SHP77 treated with DMSO at 0.1 percent for 48 hours (cell line): ENCODE results near the gene SLC27A5.
"Not testable (repeated sequence)": the region's sequence is repeated elsewhere in the genome, so short reads cannot be mapped to it uniquely, and the experiment has no call there.

ENCODE experiments used
- DNase-seq: peaks from one replicate; lab custom pipeline; 2025; lab: John Stamatoyannopoulos, UW

The SLC27A5 gene

DNA sequence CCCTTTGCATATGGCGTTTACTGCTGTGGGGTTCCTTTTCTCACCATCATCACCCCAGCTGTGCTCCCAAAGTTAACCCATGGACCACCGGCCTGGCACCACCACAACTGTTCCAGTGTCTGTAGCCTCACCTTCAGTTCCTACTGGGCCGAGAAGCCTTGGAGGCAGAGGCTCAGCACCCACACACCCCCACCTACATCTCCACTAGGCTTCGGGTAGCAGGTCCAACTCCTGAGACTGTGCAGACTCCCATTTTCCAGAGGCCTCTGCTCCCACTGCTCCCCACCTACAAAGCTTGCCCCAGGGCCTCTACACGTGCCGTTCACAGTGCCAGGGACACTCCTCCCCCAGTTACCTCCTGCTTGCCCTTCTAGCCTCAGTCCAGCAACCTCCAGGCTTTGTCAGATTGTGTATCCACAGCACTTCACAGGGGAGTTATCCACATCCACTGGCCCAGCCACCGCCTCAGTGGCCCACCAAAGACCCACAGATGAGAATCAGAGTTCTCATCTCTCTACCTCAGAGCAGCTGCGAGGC is 14.1 kb downstream of the SLC27A5 start:
- DNase-seq, result no peak

DNA sequence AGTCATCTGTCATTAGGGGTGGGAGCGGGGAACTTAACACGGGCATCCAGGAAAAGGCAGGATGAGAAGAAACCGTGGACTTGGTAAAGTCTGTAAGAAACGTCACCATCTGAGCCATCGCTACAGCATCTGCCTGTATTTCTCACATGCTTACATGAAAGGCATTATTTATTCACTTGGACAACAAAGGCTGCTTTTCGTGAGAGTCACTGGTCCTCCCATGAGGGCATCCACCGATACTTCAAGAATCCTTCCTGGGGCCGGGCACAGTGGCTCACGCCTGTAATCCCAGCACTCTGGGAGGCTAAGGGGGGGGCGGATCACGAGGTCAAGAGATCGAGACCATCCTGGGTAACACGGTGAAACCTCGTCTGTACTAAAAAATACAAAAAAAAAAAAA is 19.5 kb downstream of the SLC27A5 start:
- DNase-seq, result no peak

DNA sequence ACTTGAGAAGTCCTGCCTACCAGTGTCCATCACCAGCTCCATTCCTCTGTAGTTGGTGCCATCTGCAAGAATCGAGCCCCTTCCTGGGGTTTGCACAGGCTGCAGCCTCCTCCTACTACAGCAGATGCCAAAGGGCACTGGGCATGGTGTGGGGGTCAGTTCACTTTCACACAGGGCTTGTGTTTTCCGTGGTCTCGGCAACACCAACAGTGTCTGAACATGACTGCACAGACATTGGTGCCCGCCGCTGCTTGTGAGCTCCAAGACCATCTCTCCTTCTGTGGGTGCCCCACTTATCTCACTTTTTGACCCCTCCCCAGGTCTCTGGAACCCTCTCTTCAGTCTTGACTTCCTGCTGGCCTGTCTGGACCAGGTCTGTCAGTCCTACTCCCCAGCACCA is 20.4 kb downstream of the SLC27A5 start:
- DNase-seq, result no peak

DNA sequence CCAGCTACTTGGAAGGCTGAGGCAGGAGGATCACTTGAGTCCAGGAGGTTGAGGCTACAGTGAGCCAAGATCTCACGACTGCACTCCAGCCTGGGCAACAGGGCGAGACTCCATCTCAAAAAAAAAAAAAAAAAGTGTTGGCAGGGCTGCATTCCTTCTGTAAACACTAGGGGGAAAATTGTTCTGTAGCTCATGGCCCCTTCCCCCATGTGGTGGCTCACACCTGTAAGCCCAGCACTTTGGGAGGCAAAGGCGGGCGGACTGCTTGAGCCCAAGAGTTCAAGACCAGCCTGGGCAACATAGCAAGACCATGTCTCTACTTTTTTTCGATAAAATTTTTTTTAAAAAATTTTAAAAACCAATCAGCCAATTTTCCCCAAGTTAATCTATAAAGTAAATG is 27.4 kb downstream of the SLC27A5 start:
- DNase-seq, result not testable (repeated sequence)

DNA sequence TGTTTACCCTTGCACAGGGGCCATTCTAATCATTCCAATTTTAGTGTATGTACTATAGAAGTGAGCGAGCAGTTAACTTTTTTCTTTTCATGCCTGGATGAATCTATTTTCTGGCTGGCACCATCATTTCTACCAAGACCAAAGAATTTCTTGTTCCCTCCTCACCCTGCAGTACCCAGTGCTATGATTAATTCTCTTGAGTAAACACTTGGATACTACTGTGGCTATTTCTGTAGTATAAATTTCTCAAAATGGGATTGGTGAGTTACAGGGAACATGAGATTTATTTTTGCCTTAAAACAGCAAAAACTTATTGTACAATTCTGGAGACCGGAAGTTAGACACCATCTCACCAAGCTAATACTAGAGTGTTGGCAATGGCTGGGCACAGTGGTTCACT is 28.0 kb downstream of the SLC27A5 start:
- no peak for DNase-seq

DNA sequence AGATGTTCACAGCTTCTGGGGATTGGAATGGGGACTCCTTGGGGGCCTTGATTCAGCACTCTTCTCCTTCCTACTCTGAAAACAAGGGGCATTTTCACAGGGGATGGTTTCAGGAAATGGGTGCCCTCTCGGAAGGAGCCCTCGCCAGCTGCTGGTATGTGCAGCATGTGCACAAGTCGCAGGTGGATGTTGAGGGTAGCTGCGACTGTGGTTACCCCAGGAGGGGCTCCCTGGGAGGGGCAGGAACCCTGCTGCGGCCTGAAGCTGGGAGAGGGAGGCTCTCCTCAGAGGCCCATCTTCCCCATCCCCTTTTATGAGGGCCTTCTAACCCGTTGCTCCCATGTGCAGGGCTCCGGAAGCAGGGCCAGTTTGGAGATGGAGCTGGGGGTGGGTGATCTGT is 29.4 kb downstream of the SLC27A5 start:
- DNase-seq, result no peak

DNA sequence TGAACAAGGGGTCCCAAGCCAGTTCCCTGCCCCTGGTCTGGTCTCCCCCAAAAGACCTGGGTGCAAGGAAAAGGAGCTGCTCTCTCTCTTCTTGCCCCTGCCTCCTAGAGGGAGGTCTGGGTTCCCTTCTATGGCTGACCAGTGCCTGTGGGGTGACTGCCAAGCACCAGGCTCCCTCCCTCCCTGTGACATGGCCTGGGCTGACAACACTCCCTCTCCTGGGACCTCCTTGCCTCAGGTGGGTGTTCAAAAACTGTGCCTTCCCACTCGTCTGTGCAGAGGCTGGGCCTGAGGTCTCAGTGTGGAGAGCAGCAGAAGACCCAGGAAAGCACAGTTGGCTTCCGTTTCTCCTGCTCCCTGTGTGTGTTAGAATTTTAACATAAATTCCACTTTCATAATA is 31.0 kb downstream of the SLC27A5 start:
- no peak for DNase-seq

DNA sequence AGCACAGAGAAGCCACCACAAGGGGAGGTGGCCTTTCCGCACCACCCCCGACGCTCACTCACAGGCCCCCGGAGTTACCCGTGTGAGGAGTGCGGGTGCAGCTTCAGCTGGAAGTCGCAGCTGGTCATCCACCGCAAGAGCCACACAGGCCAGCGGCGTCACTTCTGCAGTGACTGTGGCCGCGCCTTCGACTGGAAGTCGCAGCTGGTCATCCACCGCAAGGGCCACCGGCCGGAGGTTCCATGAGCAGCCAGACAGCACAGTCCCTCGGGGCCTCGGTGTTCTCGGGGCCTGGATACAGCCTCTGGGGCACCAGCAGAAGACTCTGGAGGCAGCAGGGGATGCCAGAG is 31.3 kb downstream of the SLC27A5 start:
- DNase-seq, result no peak

DNA sequence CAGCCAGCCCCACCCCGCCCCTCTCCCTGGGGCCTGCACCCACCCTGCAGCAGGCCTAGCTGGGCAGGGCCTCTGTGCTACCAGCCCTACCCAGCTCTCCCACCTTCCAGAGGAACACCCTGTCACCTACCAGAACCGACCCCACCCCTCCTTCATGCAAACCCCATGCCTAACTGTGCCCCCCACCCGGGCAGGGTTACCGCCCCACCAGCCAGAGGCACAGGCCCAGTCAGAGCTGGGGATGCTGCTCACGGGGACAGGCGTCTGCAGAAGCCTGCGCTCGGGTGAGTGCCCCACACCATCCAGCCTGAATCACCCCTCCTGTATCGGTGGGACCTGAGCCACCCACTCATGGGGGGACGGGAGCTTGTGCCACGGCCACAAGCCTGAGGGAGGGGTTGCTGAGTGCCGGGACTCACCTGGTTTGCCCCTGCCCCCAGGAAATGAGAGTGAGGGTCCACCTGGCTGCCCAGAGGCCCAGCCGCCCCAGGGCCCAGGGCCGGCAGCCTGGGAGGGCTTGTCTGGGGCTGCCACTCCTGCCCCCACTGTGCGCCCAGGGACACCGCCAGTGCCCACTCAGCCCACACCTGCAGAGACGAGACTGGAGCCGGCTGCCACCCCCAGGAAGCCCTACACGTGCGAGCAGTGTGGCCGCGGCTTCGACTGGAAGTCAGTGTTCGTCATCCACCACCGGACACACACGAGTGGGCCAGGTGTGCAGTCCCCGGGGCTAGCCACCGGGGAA is 31.9 kb downstream of the SLC27A5 start:
- DNase-seq, result no peak

DNA sequence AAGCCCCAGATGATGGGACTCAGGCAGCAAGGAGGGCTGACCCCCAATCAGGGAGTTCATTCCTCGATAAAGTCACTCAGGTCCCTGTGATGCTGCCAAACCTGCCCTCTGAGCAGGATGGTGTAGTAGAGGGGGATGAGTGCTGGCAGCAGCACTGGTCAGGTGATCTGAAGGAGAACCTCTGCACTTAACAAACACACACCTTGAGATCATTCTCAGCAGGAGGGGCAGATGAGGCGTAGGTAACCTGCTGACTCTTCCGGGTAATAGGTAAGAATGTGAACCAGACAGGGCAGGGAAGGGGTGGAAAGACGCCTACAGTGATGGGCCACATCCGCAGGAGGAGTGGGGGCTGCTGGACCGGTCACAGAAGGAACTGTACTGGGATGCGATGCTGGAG is 32.5 kb downstream of the SLC27A5 start:
- no peak for DNase-seq

DNA sequence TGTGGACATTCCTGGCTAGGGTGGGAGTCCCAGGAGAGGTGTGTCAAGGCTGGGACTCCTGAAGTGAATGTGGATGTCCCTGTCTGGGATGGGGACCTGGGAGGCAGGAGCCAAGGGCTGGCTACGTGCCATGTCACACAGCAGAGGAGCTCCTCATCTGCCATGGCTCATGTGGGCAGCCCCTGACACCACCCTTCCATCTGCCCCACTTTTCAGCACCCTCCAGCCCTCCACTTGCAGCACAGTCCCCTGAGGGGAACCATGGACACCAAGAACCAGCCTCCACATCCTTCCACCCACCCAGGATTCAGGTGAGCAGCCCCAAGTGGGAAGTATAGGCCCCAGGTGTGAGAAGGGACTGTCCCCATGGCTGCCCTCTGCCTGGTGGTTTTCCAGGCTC is 33.9 kb downstream of the SLC27A5 start:
- no peak for DNase-seq

DNA sequence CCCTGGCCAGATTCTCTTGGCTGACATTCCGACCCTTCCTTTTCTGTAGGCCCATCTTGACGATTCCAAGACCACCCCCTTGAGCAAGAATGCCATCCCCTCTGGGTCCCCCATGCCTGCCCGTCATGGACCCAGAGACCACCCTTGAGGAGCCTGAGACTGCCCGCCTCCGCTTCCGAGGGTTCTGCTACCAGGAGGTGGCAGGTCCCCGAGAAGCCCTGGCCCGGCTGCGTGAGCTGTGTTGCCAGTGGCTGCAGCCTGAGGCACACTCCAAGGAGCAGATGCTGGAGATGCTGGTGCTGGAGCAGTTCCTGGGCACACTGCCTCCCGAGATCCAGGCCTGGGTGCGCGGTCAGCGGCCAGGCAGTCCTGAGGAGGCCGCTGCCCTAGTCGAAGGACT is 34.7 kb downstream of the SLC27A5 start:
- no peak for DNase-seq

DNA sequence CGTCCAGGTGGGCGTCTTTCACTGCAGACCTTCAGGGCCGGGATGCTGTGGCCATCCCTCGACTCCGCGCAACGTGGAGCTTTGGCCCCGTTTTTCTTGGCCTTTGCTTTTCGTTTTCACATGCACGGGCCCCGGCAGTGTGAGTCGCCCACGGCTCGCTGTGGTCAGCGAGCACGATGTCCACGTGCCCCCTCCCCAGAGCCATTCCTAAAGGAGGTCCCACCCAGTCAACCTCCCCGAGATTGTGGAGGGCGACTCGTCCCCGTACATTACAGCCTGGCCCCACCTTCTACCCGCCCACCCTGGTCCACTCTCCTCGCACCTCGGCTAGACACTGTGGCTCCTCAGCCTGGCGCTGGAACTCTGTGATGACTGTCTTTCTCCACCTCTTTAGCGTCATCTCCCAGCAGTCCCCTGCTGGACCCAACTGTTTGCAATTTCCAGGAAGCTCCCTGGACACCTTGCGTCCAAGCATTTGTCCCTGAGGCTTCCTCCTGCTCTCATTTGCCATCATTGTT is 35.2 kb downstream of the SLC27A5 start:
- no peak for DNase-seq

DNA sequence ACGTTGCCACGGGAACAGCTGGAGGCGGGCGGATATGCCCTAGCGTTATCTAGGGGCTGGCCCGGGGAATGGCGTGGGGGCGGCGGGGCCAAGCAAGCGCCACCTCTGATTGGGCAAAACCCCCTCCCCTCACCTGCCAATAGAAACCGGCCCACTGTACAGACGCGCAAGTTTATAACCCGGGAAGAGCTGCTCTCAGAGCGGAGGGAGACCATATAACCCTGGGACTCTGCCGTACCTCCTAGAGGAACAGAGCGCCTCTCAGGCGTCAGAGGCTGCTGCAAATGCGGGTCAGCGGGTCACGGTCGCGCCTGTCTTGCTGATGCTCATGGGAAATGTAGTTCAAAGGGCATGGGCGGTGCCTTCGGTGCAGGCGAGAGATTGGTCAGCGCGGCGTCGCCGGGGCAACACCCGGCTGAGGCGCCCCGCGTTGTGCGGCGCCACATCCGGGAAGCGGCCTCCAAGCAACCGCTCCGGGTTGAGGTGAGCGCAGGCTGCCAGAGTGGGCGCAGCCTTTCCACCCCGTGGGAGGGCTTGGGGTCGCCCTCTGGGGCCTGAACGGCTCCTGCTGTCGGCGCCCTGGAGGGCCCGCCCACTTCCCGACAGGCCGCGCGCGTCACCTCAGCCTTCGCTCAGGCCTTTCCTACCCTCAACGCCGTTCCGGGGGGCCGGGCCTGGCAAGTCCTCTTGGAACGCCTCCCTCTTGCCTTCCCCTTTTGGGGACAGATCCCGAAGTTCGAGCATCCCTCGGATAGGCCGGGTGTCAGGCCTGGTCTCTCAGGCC is 35.9 kb downstream of the SLC27A5 start, which contains the start of gene ZNF446:
ZNF446 (plus strand) TSS at position 639 of the 784 bp plus-strand sequence. CDS start 867 bp downstream, outside the sequence.
- DNase-seq, result peak; percentile 91

DNA sequence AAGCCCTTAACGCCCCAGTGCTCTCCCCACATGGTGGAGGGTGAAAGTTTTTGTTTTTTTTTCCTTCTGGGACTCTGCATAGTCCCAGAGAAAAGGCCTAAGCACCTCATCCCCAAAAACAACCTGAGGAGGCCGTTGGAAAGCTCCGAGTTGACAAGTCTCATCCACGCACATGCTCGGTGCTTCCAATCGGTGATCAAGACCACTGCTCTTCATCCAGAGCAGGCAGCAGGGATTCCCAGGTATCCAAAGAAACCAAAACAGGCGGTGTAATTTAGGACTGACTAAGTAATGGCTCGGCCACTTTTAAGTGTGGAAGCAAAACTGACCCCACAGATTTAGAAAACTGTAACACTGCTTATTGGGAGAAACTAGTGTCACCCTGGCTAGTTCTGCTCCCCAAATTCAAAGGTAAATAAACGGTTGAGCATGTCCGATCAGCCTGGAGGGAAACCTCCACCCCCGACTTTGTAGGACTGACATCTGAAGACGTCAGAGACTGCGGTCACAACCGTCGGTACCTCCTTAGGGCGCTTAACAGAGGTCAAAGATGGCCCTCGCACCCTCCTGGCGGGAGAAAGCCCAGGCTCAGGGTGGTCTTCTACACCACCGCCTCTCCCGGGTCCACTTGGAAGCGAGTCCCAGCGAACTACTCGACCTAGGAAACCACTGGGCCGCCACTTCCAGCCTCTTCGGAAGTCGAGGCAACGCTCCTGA is 36.6 kb downstream of the SLC27A5 start:
- DNase-seq, result no peak

DNA sequence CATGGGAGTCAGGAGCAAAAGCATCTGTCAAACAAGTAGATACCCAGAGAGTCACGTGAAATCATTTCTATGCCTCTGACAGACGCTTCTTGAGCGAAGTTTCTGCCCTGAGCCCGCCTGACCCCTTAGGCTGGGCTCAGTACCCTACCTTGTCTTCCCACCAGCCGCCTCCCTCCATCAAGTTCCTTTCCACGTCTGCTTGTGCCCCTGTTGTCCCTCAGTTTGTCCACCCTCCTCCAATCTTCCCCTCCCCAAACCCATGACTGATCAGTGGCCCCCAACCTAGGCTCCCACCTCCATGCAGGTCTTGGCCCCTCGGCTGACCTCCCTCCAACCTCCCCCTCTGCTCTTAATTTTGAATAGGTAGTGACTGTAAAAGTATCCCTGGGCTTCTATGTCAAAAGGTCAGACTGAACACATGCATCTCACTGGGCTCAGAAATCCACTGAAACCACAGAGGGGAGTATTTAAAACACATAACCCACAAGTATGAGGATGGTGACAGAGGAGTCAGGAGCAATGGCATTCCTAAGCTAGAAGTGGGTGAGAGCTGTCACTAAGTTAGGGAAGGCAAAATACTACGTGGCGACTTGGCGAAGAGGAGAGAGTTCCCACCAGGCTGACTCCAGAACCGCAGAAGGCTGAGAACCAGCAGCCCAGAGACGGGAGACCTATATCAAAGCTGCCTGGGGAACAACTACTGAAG is 37.3 kb downstream of the SLC27A5 start:
- no peak for DNase-seq

DNA sequence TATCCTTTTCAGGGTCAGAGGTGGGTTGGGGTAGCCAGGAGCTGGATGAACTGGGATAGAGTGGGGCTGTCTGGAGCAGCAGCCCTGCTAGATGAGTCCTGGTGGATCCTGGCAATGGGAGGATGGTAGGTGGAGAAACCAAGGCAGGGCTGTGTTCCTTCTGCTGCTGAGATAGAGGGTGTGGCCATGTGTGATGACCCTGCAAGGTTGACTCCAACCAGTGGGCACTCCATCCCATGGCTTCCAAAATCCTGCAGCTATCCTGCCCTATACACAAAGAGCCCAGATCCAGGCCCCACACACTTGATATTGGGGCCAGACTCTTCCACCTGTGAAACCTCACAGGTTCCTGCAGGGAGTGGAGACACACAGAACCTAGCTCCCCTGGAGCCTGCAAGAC is 38.0 kb downstream of the SLC27A5 start:
- DNase-seq, result no peak

DNA sequence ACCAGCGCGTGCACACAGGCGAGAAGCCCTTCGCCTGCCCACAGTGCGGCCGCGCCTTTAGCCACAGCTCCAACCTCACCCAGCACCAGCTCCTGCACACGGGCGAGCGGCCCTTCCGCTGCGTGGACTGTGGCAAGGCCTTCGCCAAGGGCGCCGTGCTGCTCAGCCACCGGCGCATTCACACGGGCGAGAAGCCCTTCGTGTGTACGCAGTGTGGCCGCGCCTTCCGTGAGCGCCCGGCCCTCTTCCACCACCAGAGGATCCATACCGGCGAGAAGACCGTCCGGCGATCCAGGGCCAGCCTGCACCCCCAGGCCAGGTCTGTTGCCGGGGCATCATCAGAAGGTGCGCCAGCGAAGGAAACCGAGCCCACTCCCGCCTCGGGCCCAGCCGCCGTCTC is 40.1 kb downstream of the SLC27A5 start:
- DNase-seq, result no peak

DNA sequence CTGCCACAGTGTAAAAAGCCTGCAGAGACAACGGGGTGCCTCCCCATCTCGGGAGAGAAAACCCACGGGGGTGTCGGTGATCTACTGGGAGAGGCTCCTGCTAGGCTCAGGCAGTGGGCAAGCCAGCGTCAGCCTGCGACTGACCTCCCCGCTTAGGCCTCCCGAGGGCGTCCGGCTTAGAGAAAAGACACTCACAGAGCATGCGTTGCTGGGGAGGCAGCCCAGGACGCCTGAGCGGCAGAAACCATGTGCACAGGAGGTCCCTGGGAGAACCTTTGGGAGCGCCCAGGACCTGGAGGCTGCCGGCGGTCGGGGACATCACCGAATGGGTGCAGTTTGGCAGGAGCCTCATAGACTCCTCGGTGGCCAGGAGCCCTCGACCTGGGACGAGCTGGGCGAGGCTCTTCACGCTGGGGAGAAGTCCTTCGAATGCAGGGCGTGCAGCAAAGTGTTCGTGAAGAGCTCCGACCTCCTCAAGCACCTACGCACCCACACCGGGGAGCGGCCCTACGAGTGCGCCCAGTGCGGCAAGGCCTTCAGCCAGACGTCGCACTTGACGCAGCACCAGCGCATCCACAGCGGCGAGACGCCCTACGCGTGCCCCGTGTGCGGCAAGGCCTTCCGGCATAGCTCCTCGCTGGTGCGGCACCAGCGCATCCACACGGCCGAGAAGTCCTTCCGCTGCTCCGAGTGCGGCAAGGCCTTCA is 40.8 kb downstream of the SLC27A5 start:
- DNase-seq, result not testable (repeated sequence)

DNA sequence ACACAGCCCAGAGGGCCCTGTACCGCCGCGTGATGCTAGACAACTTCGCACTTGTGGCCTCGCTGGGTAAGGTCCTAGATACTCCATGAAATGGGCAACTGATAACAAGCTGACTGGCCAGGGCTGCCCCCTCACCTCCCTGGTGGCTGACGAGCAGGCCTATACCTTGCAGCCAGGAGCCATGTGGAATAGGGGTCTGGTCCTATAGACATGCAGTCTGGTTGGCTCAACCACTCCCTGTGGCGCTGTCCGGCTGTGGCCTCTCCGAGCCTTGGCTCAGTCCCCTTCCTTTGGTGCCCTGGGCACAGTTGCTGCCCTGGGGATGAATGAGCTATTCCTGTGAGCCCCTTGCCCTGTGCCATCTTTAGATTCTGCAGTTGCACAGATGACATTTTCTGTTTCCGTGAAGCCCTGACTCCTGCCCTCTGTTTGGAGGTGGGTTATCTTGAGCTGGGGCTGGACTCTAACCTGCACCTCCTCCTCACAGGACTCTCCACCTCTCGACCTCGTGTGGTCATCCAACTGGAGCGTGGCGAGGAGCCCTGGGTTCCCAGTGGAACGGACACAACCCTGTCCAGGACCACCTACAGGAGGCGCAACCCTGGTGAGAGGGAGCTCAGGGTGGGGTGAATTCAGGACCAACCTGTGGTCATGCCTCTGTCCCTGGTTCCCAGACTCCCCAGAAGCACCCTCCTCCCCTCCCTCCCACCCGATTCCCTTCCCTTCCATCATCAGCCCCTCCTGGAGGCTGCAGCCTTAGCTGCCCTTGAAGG is 42.4 kb downstream of the SLC27A5 start:
- no peak for DNase-seq
